Fibroblast of the conjunctiva (primary cell): ENCODE data around the gene RIOK3.
"Not testable (repeated sequence)": the region's sequence is repeated elsewhere in the genome, so short reads cannot be mapped to it uniquely, and the experiment has no call there.

Source experiments
- DNase-seq: peaks from one replicate; pipeline ENCODE4 v3.0.0-alpha.2; 2010; ENCODE audit warnings: low read depth

RIOK3 gene

GRCh38 chr18:23451491-23451890 is 1.6 kb upstream of the RIOK3 start:
- DNase-seq = no peak

- DNase-seq = no peak
Observed at GRCh38 chr18:23452347-23452727, 750 bp upstream of the RIOK3 start.

- DNase-seq = no peak
Observed at GRCh38 chr18:23453680-23454058, 582 bp downstream of the RIOK3 start.

DNA sequence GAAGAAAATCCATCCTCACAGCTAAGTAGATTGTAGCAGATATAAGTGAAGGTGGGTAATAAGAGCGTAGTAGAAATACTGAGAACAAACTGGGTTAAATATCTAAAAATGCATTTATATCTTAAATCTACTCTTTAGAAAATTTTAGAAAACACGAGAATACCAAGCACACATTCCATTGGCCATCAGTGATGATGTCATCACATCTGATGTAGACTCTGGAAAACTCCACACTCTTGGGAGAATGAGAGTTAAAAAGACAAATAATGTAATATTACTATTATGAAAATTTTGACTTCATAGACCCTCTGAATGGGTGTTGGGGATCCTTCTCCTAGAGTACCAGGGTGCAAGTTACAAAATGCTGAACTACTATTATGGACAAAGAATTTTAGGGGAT is 3.7 kb downstream of the RIOK3 start:
- no peak for DNase-seq

DNA sequence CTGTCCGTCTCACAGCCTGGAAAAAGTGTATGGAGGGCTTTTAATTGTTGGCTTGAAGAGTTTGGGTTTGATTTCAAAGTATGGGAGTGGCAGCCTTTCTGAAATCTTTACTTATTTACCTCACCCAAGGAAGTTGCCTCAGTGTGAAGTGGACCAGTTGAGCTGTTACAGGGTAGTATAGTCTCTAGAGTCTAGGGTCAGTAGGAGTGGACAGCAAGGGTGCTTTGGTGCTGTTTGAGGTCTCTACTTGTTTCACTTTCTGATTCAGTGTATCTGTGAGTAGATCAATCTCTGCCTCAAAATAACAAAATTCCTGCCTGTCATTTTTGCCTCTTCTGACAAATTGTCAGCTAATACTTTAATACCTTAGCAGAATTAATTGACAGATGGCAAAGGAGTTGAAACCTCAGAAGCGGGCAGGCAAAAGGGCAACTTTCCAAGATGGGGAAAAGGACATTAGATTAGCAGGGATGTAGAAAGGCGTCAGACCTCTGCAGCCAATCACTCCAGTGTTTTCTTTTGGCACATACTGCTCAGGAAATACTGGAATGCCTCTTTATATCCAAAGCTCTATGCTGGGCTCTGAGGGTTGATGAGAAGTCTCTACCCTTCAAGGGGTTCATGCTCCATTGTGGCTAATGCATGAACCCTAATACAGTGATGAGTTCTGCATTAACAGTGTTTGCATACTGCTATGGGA is 5.9 kb downstream of the RIOK3 start:
- no peak for DNase-seq

DNA sequence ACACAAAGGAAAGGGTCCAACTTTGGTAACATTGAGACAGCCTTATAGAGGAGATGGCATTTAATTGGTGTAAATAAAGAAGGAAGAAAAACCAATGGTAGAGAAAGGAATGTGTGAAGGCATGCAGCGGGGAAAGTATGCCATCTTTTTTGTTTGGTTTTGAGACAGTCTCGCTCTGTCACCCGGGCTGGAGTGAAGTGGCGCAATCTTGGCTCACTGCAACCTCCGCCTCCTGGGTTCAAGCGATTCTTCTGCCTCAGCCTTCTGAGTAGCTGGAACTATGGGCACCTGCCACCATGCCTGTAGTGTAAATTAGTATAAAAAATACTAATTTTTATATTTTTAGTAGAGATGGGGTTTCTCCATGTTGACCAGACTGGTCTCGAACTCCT is 6.4 kb downstream of the RIOK3 start:
- DNase-seq = no peak

DNA sequence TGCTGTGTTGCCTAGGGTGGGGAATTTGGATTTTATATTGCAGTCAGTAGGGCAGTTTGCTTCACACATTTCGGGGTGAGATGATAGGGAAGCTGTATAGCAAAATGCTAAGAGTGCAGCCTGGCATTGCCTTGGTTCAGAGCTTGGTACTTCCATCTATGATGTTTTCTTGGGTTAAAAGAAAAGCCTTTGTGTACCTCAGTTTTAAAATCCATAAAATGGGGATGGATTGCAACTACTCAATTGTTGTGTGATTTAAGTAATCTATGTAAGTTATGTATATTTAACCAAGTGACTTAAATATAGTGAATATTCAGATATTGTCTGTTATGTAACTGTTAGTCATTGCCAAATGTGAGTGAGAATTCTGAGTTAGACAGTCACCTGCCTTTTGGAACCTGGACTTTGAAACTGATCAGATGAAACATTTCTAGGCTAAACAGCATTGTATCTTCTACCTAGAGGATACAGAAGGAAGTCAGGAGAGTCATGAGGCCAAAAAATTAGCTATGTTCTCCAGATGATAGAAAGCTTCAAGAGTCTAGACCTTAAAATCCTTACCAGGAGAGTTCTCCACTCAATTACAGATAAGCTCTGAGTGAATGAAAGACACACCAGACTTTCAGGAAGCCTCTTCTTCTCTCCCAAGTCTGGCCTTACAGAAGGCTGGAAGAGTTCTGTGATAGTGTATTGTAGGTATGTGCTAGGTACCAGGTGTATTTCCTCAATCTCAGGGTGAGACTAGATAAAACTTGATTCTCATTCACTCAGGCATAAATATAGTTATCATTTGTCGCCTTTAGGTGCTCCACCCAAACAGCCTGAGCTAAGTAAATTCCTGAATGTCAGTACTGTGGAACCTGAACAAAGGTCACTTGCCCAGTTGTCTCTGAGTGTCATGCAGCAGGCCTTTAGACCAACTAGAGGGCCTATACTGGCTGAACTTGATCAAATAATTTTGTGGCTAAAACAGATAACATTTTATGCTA is 7.5 kb downstream of the RIOK3 start:
- DNase-seq = no peak

- DNase-seq = peak; percentile 21
Observed at GRCh38 chr18:23462876-23463275, 9.8 kb downstream of the RIOK3 start.

DNA sequence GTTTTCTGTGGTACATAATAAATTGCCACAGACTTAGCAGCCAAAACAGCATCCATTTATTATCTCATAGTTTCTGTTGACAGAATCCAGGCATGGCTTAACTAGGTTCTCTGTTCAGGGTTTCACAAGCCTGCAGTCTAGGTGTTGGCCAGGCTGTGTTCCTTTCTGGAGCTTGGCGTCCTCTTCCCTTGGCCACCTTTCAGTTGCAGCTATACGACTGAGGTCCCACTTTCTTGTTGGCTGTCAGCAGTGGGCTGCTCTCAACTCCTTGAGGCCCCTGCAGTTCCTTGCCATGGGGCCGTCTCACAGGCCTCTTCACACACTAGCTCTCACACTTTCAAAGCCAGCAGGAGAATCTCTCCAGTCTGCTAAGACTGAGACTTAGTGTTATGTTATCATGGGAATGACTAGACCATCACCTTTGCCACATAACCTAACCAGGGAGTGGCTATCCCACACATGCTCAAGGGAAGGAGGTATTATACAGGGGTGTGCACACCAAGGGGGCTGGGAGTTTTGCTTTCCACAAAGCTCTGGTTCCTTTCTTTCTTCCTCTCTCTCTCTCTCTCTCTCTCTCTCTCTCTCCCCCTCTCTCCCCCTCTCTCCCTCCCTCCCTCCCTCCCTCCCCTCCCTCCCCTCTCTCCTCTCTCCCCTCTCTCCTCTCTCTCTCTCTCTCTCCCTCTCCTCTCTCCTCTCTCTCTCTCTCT is 15.8 kb downstream of the RIOK3 start:
- no peak for DNase-seq

- DNase-seq = no peak
Observed at GRCh38 chr18:23470620-23471387, 17.7 kb downstream of the RIOK3 start.

- no peak for DNase-seq
Observed at GRCh38 chr18:23471486-23471885, 18.4 kb downstream of the RIOK3 start.

GRCh38 chr18:23479829-23480505 is 26.9 kb downstream of the RIOK3 start:
- DNase-seq = no peak

DNA sequence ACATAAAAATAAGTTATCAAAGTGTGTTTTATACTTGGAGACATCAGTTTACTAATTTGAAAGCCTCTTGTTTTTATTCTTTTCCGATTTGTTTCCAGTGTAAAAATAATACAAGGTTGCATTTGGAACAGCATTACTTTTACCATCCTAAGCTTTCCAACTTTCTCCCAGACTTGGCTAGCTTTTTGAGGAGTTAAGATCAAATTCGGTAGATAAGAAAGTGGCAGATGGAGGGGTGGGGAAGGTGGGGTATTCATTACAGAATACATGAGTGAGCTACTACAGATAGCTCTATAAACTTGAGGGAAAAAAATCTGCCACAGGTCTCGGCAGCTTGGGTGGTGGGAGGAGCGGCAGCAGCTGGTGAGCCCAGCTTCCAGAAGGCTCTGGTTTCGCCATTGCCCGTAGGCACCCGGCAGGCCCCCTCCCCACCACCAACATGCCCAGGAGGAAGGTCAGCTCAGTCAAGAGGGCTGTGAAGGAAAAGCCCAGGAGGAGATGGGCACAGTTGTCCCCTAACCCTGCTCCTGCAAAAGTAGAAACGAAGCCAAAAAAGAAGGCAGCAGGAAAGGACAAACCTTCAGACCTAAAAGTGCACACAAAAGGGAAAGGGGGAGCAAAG is 31.6 kb downstream of the RIOK3 start:
- no peak for DNase-seq

GRCh38 chr18:23485386-23485785 is 32.3 kb downstream of the RIOK3 start:
- no peak for DNase-seq

DNA sequence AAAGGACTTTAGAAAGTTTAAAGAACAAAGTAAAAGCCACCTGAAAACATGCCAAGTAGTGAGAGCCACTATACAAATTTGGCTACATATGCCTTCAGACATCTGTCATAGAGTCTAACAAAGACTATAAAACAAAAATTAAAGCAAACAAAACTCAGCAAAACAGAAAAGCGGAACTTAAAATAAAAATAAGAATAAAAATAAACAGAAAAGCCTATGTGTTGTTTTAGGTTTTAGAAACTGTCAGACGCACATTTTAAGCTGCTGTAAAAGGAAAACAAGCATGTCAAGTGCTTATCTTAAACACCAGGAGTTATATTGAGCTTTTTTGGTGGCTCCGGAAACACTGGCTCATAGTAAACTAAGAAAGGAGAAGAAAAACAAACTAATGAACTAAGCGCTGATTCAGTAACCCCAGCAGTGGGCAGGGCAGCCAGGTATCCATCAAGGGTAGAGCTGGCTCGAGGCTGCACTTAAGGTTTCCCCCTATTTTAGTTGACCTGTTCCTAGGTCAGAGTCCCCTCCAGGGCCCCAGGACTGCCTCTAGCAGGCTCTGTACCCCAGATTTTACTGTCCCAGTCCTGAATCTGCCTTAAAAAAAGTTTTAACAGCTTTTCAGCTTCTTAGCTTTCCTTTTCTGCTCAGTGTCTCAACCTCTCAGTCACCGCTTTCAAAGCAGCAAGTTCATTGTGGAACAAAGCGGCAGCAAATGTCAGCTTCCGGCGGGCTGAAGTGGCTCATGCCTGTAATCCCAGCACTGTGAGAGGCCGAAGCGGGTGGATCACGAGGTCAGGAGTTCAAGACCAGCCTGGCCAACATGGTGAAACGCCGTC is 34.9 kb downstream of the RIOK3 start:
- no peak for DNase-seq

- not testable (repeated sequence) for DNase-seq
Observed at GRCh38 chr18:23489586-23489985, 36.5 kb downstream of the RIOK3 start.

DNA sequence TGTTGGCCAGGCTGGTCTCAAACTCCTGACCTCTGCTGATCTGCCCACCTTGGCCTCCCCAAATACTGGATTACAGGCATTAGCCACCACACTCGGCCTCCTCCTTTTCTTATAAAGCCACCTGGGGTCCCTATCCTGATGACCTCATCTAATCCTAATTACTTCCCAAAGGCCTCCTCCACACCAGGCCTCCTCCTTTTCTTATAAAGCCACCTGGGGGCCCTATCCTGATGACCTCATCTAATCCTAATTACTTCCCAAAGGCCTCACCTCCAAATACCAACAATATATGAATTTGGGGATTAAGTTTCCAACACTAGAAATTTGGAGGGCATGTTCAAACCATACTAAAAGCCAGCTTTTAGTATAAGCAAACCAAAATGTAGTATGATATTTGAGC is 40.6 kb downstream of the RIOK3 start:
- no peak for DNase-seq

GRCh38 chr18:23494992-23495391 is 41.9 kb downstream of the RIOK3 start:
- no peak for DNase-seq

DNA sequence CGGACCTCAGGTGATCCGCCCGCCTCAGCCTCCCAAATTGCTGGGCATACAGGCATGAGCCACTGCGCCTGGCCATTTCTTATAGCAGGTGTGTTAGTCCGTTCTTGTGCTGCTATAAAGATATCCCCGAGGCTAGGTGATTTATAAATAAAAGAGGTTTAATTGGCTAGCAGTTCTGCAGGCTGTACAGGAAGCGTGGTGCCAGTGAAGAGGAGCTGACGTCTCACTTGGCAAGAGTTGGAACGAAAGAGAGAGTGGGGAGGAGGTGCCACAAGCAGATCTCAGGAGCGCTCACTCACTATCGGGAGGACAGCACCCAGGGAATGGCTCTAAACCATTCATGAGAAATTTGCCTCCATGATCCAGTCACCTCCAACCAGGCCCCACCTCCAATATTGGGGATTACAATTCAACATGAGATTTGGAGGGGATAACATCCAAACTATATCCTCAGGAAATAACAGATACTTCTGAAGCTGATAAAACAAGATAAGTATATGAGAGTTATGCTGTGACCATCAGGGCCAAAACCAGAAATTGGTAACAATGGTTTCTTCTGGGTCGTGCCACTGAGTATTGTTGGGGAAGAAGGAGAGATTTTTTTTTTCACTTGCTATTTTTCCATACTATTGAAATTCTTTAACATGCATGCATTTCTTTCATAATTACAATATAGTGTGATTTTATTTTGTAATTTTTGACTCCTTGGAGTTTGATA is 42.8 kb downstream of the RIOK3 start:
- no peak for DNase-seq
